ENCODE data around the gene MSTN.

DNA sequence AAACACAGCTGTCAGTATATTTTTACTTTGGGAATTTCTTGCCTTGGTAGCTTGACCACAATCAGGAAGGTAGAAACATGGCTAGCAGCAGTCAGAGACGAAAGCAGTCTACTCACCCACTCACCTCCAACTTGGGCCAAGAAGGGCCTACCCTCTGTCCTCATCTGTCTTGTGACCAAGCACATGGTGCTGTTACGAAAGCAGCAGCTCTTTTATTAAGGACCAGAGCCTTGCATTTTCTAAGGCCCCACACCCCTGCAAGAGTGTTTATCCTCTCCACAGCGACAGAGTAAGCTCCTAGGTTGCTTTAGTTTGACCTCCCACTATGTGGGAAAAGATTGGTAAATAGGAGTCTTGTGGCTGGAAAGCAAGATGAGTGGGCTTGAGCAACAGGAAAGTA, 31.3 kb upstream of the MSTN start:
- TF ChIP-seq POLR2AphosphoS5 (IDR thresholded peaks at IDR 0.05; ENCODE audit: low read depth, low read length) (no peak), POLR2A (IDR thresholded peaks at IDR 0.05; ENCODE audit: low read depth, low read length) (no peak)
